ENCODE data around the gene GPR132. TPM values are rescaled to one million over a fixed set of nuclear protein-coding genes. Genes with fewer than 3 reads are reported as not detected.

The GPR132 gene
- total and polyA plus RNA-seq, 2 donors (not counting 1 experiment from before 2014, with no cell fraction given) = 38.6 to 54.5 TPM

DNA sequence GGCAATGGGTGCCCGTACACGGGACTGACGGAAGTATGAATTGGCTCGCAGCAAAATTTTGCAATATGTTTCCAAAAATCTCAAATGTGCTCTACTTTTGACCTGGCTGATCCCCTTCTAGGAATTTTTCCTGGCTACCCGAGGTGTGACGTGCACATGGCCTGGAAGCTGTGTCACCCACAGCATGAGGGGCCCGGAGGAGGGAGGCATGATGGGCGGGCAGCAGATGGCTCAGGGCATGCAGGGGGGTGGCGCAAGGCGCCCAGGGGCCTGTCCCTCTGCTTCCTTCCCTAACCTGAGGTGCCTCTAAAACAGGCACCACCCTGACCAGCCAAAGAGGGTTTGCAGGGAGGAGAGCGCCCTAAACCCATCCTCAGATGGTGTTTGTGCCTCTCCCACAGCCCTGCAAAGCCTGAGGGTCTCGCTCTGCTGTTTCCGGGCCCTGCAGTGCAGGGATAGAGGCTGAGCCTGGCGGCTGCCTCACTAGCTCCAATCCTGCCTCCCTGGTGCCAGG lies 6.7 kb downstream of the GPR132 start:
- intact Hi-C loops (cut with micrococcal nuclease) = loop anchor here (1.0 kb wide), 1 partner anchor 28 kb away; no protein-coding TSS in a partner anchor
- TF ChIP-seq EZH2 (IDR thresholded peaks at IDR 0.05; ENCODE audit: borderline replicate concordance, insufficient read depth, low read depth, low read length, poor library complexity, severe bottlenecking) = no peak
- TF ChIP-seq, protein P1, sequence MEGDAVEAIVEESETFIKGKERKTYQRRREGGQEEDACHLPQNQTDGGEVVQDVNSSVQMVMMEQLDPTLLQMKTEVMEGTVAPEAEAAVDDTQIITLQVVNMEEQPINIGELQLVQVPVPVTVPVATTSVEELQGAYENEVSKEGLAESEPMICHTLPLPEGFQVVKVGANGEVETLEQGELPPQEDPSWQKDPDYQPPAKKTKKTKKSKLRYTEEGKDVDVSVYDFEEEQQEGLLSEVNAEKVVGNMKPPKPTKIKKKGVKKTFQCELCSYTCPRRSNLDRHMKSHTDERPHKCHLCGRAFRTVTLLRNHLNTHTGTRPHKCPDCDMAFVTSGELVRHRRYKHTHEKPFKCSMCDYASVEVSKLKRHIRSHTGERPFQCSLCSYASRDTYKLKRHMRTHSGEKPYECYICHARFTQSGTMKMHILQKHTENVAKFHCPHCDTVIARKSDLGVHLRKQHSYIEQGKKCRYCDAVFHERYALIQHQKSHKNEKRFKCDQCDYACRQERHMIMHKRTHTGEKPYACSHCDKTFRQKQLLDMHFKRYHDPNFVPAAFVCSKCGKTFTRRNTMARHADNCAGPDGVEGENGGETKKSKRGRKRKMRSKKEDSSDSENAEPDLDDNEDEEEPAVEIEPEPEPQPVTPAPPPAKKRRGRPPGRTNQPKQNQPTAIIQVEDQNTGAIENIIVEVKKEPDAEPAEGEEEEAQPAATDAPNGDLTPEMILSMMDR (IDR thresholded peaks at IDR 0.05) = no peak

DNA sequence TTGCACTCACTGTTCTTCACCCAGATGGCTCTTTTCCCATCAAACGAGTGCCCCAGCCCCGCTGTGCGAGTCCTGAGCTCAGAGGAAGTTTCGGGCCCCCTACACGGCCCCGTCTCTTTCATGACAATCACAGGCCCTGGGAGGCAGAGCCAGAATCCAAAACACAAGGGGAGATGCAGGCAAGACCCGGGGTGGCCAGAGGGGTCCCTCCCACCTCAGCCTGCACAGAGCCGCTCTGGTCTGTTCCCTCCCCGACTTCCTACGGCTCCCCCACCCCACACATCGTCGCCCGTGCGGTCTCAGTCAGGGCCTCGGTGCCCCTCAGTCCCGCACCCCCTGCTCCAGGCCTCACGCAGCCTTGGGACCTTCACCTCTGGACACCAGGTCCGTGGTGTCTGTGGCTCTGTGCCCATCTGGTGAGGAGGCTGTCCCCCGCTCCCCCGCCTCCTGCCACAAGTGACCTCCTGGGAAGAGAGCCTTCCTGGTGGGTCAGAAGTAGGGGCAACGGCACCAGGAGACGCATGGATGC lies 8.9 kb downstream of the GPR132 start:
- DNase-seq (peak; percentile 23), ATAC-seq (ENCODE audit: low read depth) (no peak)
- Histone ChIP-seq H3K79me2 (ENCODE audit: control insufficient read depth, insufficient read depth, low read length) (peaks cover 45% of the 10 kb centered on the region), H2AFZ (ENCODE audit: insufficient read depth, low read depth, low read length, poor library complexity, severe bottlenecking) (no peak overlapping the region), H3K36me3 (replicated peaks in 1 of 2; ENCODE audit: control extremely low read depth in 1 of 2, control insufficient read depth in 1 of 2, extremely low read depth in 1 of 2, insufficient read depth in 2 of 2, low read length in 1 of 2) (peaks cover 0 to 58% of the 10 kb centered on the region in 2 experiments), H4K20me1 (ENCODE audit: control insufficient read depth, insufficient read depth, low read length, poor library complexity, severe bottlenecking) (peaks cover 87% of the 10 kb centered on the region), H3K27me3 (replicated peaks in 1 of 4; ENCODE audit: control extremely low read depth in 1 of 4, control insufficient read depth in 3 of 4, insufficient read depth in 4 of 4, low read length in 3 of 4) (no peaks in the 10 kb centered on the region), H3K4me3 (ENCODE audit: control extremely low read depth in 1 of 5, extremely low read depth in 1 of 5, insufficient read depth in 1 of 5, low read depth in 2 of 5, low read length in 4 of 5) (no peak overlapping the region), H3K4me1 (ENCODE audit: control insufficient read depth in 2 of 2, insufficient read depth in 2 of 2, low read length in 2 of 2) (peaks cover 29% of the 10 kb centered on the region in 2 donors), H3K9ac (ENCODE audit: low read length) (no peak overlapping the region), H3K27ac (ENCODE audit: low read length in 2 of 2) (no peak overlapping the region), H3K9me3 (ENCODE audit: control extremely low read depth in 1 of 3, control insufficient read depth in 2 of 3, insufficient read depth in 1 of 3, low read length in 2 of 3) (no peaks in the 10 kb centered on the region), H3K4me2 (replicated peaks; ENCODE audit: low read depth, low read length, poor library complexity, severe bottlenecking) (no peak overlapping the region)
- ChIA-PET POLR2A (no interaction called here), CTCF (interaction anchor here (0.8 to 11.9 kb wide), 4 partner anchors 9 to 123 kb away, joined by 4 to 192 read pairs (median 28); partner anchors contain the start of gene GPR132)
- Mint-ChIP-seq H3K27ac (no peak overlapping the region), H3K27me3 (no peaks in the 10 kb centered on the region), H3K4me3 (no peak overlapping the region), H3K4me1 (peaks cover 35% of the 10 kb centered on the region), H3K9me3 (ENCODE audit: insufficient read depth) (no peaks in the 10 kb centered on the region)
- WGBS (ENCODE audit: insufficient coverage) = 92% methylated on average over 21 of the region's 22 CpGs
- intact Hi-C loops (cut with micrococcal nuclease) = no loop called here
- TF ChIP-seq, protein P1 (IDR thresholded peaks at IDR 0.05) = no peak
- TF ChIP-seq EZH2 (IDR thresholded peaks at IDR 0.05; ENCODE audit: borderline replicate concordance, insufficient read depth, low read depth, low read length, poor library complexity, severe bottlenecking) = no peak

More for the DNA sequence above, 6.7 kb downstream of the GPR132 start:
- POLR2A ChIA-PET = no interaction called here
- peaks cover 67% of the 10 kb centered on the region for H3K79me2 ChIP-seq (ENCODE audit: control insufficient read depth, insufficient read depth, low read length)
- no peak overlapping the region for H3K4me3 ChIP-seq (ENCODE audit: control extremely low read depth in 1 of 5, extremely low read depth in 1 of 5, insufficient read depth in 1 of 5, low read depth in 2 of 5, low read length in 4 of 5)
- peaks cover 0 to 46% of the 10 kb centered on the region in 2 experiments for H3K36me3 ChIP-seq (replicated peaks in 1 of 2; ENCODE audit: control extremely low read depth in 1 of 2, control insufficient read depth in 1 of 2, extremely low read depth in 1 of 2, insufficient read depth in 2 of 2, low read length in 1 of 2)
- H3K9me3 Mint-ChIP-seq (ENCODE audit: insufficient read depth) = no peaks in the 10 kb centered on the region
- no peak for ATAC-seq (ENCODE audit: low read depth)
- 74% methylated on average over 10 of the region's 14 CpGs for WGBS (ENCODE audit: insufficient coverage)
- H3K4me1 ChIP-seq (ENCODE audit: control insufficient read depth in 2 of 2, insufficient read depth in 2 of 2, low read length in 2 of 2) = peaks cover 48 to 51% of the 10 kb centered on the region in 2 donors
- H3K9ac ChIP-seq (ENCODE audit: low read length) = no peak overlapping the region
- no peaks in the 10 kb centered on the region for H3K27me3 Mint-ChIP-seq
- H3K27ac ChIP-seq (ENCODE audit: low read length in 2 of 2) = peak overlapping the region; percentile 74 to 98
- H3K27me3 ChIP-seq (replicated peaks in 1 of 4; ENCODE audit: control extremely low read depth in 1 of 4, control insufficient read depth in 3 of 4, insufficient read depth in 4 of 4, low read length in 3 of 4) = no peaks in the 10 kb centered on the region
- CTCF ChIA-PET = interaction anchor here (0.7 to 11.9 kb wide), 7 partner anchors 9 to 29 kb away, joined by 3 to 192 read pairs (median 5); no protein-coding TSS in a partner anchor
- peak overlapping the region; percentile 97 for H3K4me2 ChIP-seq (replicated peaks; ENCODE audit: low read depth, low read length, poor library complexity, severe bottlenecking)
- peaks cover 54% of the 10 kb centered on the region for H3K4me1 Mint-ChIP-seq
- H3K4me3 Mint-ChIP-seq = no peak overlapping the region
- DNase-seq = no peak
- peak overlapping the region; percentile 96 for H3K27ac Mint-ChIP-seq
- H2AFZ ChIP-seq (ENCODE audit: insufficient read depth, low read depth, low read length, poor library complexity, severe bottlenecking) = no peak overlapping the region
- no peaks in the 10 kb centered on the region for H3K9me3 ChIP-seq (ENCODE audit: control extremely low read depth in 1 of 3, control insufficient read depth in 2 of 3, insufficient read depth in 1 of 3, low read length in 2 of 3)
- peaks cover 95% of the 10 kb centered on the region for H4K20me1 ChIP-seq (ENCODE audit: control insufficient read depth, insufficient read depth, low read length, poor library complexity, severe bottlenecking)
